IMR-90 (cell line): ENCODE measurements around the gene FAM193B. TPM values are rescaled to one million over a fixed set of nuclear protein-coding genes. Genes with fewer than 3 reads are reported as not detected.

ENCODE experiments used
- ATAC-seq: fragments of 200-7000 bp; cut with Tn5 transposase; 2 replicates; pipeline ENCODE4 v1.9.1; 2020; ENCODE audit warnings: low read depth, mild to moderate bottlenecking, moderate library complexity
- BruUV-seq: library from RNA; stranded (reverse); fragments of 400-500 nt; replicated peaks from 2 replicates; lab custom pipeline; 2021; lab: Mats Ljungman, UMichigan
- CTCF ChIA-PET: fragments of 300-600 bp; formaldehyde crosslinking; extraction: SDS; loops from one replicate; lab custom pipeline; 2021; ENCODE audit warnings: antibody characterized with exemption; lab: Yijun Ruan, JAX
- POLR2A ChIA-PET: fragments of 300-600 bp; sonication (Branson Sonifier 250); formaldehyde crosslinking; loops from one replicate; lab custom pipeline; 2022; ENCODE audit warnings: antibody characterized with exemption; ENCODE audit not compliant: unreplicated experiment; lab: Charles Lee
- DNase-seq: peaks from one replicate; pipeline ENCODE4 v3.0.0; 2013
- H2AFZ ChIP-seq: replicated peaks from 2 replicates; pipeline ENCODE3; 2013; ENCODE audit warnings: low read length, mild to moderate bottlenecking; ENCODE audit not compliant: poor library complexity
- H2AK5ac ChIP-seq: 2 replicates; pipeline ENCODE4 v1.6.1; 2013; ENCODE audit warnings: low read depth, low read length, inconsistent platforms
- H2AK9ac ChIP-seq: replicated peaks from 2 replicates; pipeline ENCODE3; 2013; ENCODE audit warnings: mild to moderate bottlenecking, low read depth, low read length, moderate library complexity; ENCODE audit not compliant: poor library complexity
- H2BK120ac ChIP-seq: 2 replicates; pipeline ENCODE4 v1.6.1; 2013; ENCODE audit warnings: low read depth, low read length, inconsistent platforms
- H2BK15ac ChIP-seq: 3 replicates; pipeline ENCODE4 v1.6.1; 2013; ENCODE audit warnings: low read depth, low read length, inconsistent platforms
- H2BK20ac ChIP-seq: 2 replicates; pipeline ENCODE4 v1.6.1; 2013; ENCODE audit warnings: low read depth, mild to moderate bottlenecking, inconsistent platforms, low read length, moderate library complexity
- H2BK5ac ChIP-seq: 2 replicates; pipeline ENCODE4 v1.6.1; 2013; ENCODE audit warnings: mild to moderate bottlenecking, low read depth, low read length, inconsistent platforms; ENCODE audit not compliant: poor library complexity, severe bottlenecking
- H3K14ac ChIP-seq: replicated peaks from 2 replicates; pipeline ENCODE4 v1.6.1; 2013; ENCODE audit warnings: low read depth, low read length, inconsistent platforms
- H3K18ac ChIP-seq: 2 replicates; pipeline ENCODE4 v1.6.1; 2013; ENCODE audit warnings: low read depth, low read length, control low read depth
- H3K23ac ChIP-seq: 2 replicates; pipeline ENCODE4 v1.6.1; 2013; ENCODE audit warnings: low read depth, low read length, inconsistent platforms
- H3K27ac ChIP-seq: 2 replicates; pipeline ENCODE4 v1.5.1; 2013; ENCODE audit warnings: mild to moderate bottlenecking, control low read depth, low read length; ENCODE audit not compliant: insufficient read depth
- H3K27me3 ChIP-seq: 2 replicates; pipeline ENCODE4 v1.6.1; 2013; ENCODE audit warnings: low read length; ENCODE audit not compliant: control insufficient read depth, insufficient read depth
- H3K36me3 ChIP-seq: 2 replicates; pipeline ENCODE4 v1.6.1; 2013; ENCODE audit warnings: low read length, mixed read lengths; ENCODE audit not compliant: control insufficient read depth, insufficient read depth
- H3K4ac ChIP-seq: 2 replicates; pipeline ENCODE4 v1.6.1; 2013; ENCODE audit warnings: low read depth, low read length, inconsistent platforms
- H3K4me1 ChIP-seq: 2 replicates; pipeline ENCODE4 v1.6.1; 2013; ENCODE audit warnings: low read length, mixed read lengths; ENCODE audit not compliant: control insufficient read depth, insufficient read depth
- H3K4me2 ChIP-seq: 2 replicates; pipeline ENCODE4 v1.6.1; 2013; ENCODE audit warnings: low read depth, mild to moderate bottlenecking, control low read depth, low read length, moderate library complexity
- H3K4me3 ChIP-seq: 2 replicates; pipeline ENCODE4 v1.5.1; 2013; ENCODE audit warnings: low read depth, mild to moderate bottlenecking, control low read depth, low read length, moderate library complexity; ENCODE audit not compliant: insufficient read depth
- H3K56ac ChIP-seq: 2 replicates; pipeline ENCODE4 v1.6.1; 2013; ENCODE audit warnings: low read length, inconsistent platforms; ENCODE audit not compliant: insufficient read depth; ENCODE audit errors: extremely low read depth
- H3K79me1 ChIP-seq, 2 experiments: 2 replicates each; pipeline ENCODE4 v1.6.1; 2013; ENCODE audit warnings: low read length in 2 of 2, inconsistent platforms in 1 of 2, low read depth in 1 of 2
- H3K9ac ChIP-seq: 2 replicates; pipeline ENCODE4 v1.6.1; 2013; ENCODE audit warnings: low read depth, low read length, control low read depth
- H3K9me1 ChIP-seq: 2 replicates; pipeline ENCODE4 v1.6.1; 2013; ENCODE audit warnings: low read length, inconsistent platforms; ENCODE audit not compliant: insufficient read depth
- H3K9me3 ChIP-seq: 2 replicates; pipeline ENCODE4 v1.6.1; 2013; ENCODE audit warnings: low read length; ENCODE audit not compliant: control insufficient read depth, insufficient read depth
- H4K20me1 ChIP-seq: 2 replicates; pipeline ENCODE4 v1.6.1; 2013; ENCODE audit warnings: low read length, inconsistent platforms; ENCODE audit not compliant: insufficient read depth
- H4K5ac ChIP-seq: 2 replicates; pipeline ENCODE4 v1.6.1; 2013; ENCODE audit warnings: mild to moderate bottlenecking, low read depth, low read length, control low read depth
- H4K8ac ChIP-seq, 2 experiments: 2 replicates each; pipeline ENCODE4 v1.6.1; 2013; ENCODE audit warnings: low read depth in 2 of 2, low read length in 2 of 2, control low read depth in 1 of 2, inconsistent platforms in 1 of 2
- H4K91ac ChIP-seq: 2 replicates; pipeline ENCODE4 v1.6.1; 2013; ENCODE audit warnings: low read depth, low read length, inconsistent platforms; ENCODE audit not compliant: insufficient read depth
- BHLHE40 ChIP-seq: fragments of 150-350 bp; IDR thresholded peaks from 2 replicates; pipeline ENCODE4 v1.6.1; 2016; ENCODE audit warnings: mild to moderate bottlenecking, low read depth, low read length
- CEBPB ChIP-seq: IDR thresholded peaks from 2 replicates; pipeline ENCODE4 v1.6.1; 2012; ENCODE audit warnings: low read depth, low read length, improper control_type of control experiment
- CHD1 ChIP-seq: IDR thresholded peaks from 2 replicates; pipeline ENCODE4 v1.6.1; 2012; ENCODE audit warnings: low read depth, low read length, improper control_type of control experiment
- CTCF ChIP-seq: conservative IDR thresholded peaks from 2 replicates; pipeline ENCODE4 v1.5.1; 2012; ENCODE audit warnings: mild to moderate bottlenecking, low read depth, low read length, improper control_type of control experiment
- ELK1 ChIP-seq: fragments of 150-350 bp; IDR thresholded peaks from 2 replicates; pipeline ENCODE4 v1.6.1; 2016; ENCODE audit warnings: low read depth, mild to moderate bottlenecking, low read length, moderate library complexity, borderline replicate concordance
- FOS ChIP-seq: fragments of 150-350 bp; IDR thresholded peaks from 2 replicates; pipeline ENCODE4 v1.6.1; 2016; ENCODE audit warnings: low read depth, low read length
- MAFK ChIP-seq: IDR thresholded peaks from 2 replicates; pipeline ENCODE4 v1.6.1; 2012; ENCODE audit warnings: low read depth, low read length, improper control_type of control experiment
- MAZ ChIP-seq: IDR thresholded peaks from 2 replicates; pipeline ENCODE4 v1.6.1; 2012; ENCODE audit warnings: low read depth, mild to moderate bottlenecking, low read length, improper control_type of control experiment, moderate library complexity, borderline replicate concordance
- MXI1 ChIP-seq: IDR thresholded peaks from 2 replicates; pipeline ENCODE4 v1.6.1; 2012; ENCODE audit warnings: low read depth, mild to moderate bottlenecking, low read length, moderate library complexity, borderline replicate concordance
- NFE2L2 ChIP-seq: fragments of 150-350 bp; IDR thresholded peaks from 2 replicates; pipeline ENCODE4 v1.6.1; 2016; ENCODE audit warnings: low read depth, mild to moderate bottlenecking, low read length
- POLR2A ChIP-seq: IDR thresholded peaks from 2 replicates; pipeline ENCODE4 v1.6.1; 2012; ENCODE audit warnings: mild to moderate bottlenecking, low read depth, low read length
- RAD21 ChIP-seq: IDR thresholded peaks from 2 replicates; pipeline ENCODE4 v1.6.1; 2012; ENCODE audit warnings: low read length, improper control_type of control experiment
- RCOR1 ChIP-seq: IDR thresholded peaks from 2 replicates; pipeline ENCODE4 v1.6.1; 2012; ENCODE audit warnings: mild to moderate bottlenecking, low read length, improper control_type of control experiment; ENCODE audit not compliant: insufficient replicate concordance
- RFX5 ChIP-seq: IDR thresholded peaks from 2 replicates; pipeline ENCODE4 v1.8.0; 2012; ENCODE audit warnings: low read depth, mild to moderate bottlenecking, low read length, moderate library complexity
- SMC3 ChIP-seq: fragments of 150-350 bp; IDR thresholded peaks from 2 replicates; pipeline ENCODE4 v1.6.1; 2016; ENCODE audit warnings: low read depth, mild to moderate bottlenecking, antibody characterized with exemption, low read length, moderate library complexity
- WGBS, 2 experiments: methylation state at CpG; one replicate each; pipeline versions ENCODE4 v1.1.5 to v1.1.7; 2013; ENCODE audit warnings: missing lambda C conversion rate in 2 of 2; ENCODE audit not compliant: insufficient read length in 1 of 2; ENCODE audit errors: extremely low coverage in 2 of 2; 5-methylcytosine and 5-hydroxymethylcytosine counted together
- dilution Hi-C: fragments of 300-500 bp; cut with HindIII; formaldehyde crosslinking; loops from one replicate; pipeline ENCODE4 v1.14.3; 2018; ENCODE audit warnings: low sequenced_read_pairs; ENCODE audit not compliant: unreplicated experiment
- in situ Hi-C: fragments of 300-500 bp; cut with MboI; formaldehyde crosslinking; loops from 3 replicates; pipeline ENCODE4 v1.14.3; 2019; ENCODE audit warnings: low sequenced_read_pairs, inconsistent platforms, mixed read lengths
- intact Hi-C: fragments of 100-400 bp; cut with micrococcal nuclease; formaldehyde crosslinking; loops from 2 replicates; pipeline ENCODE4 v1.10.0; 2022
- polyA plus RNA-seq, 3 experiments: library from polyadenylated mRNA; depleted of rRNA; stranded (reverse); fragments of >200 nt; gene quantifications; 2 replicates each; pipeline ENCODE4 v1.2.3, GENCODE V29; 2012; ENCODE audit warnings: low replicate concordance in 1 of 3
- total RNA-seq: library from RNA; depleted of rRNA; stranded (reverse); fragments of >200 nt; gene quantifications from 2 replicates; pipeline ENCODE4 v1.2.3, GENCODE V29; 2012

The FAM193B gene
- total and polyA plus RNA-seq, 2 of the 4 experiments (the other 2 are of a cell fraction): 9.5 to 52.2 TPM

GRCh38 chr5:177529247-177530203, 24.8 kb downstream of the FAM193B start:
- H2BK15ac ChIP-seq: no peak overlapping the region
- no peaks in the 10 kb centered on the region for H3K4me1 ChIP-seq
- in situ Hi-C loops: no loop called here
- H2BK20ac ChIP-seq: no peak overlapping the region
- CTCF ChIA-PET: no interaction called here
- no peak overlapping the region for H3K56ac ChIP-seq
- BruUV-seq: no TSS peak
- H4K91ac ChIP-seq: no peak overlapping the region
- H4K8ac ChIP-seq: no peak overlapping the region
- intact Hi-C loops: no loop called here
- H4K5ac ChIP-seq: no peak overlapping the region
- no peak overlapping the region for H3K27ac ChIP-seq
- H2BK5ac ChIP-seq: no peak overlapping the region
- no peaks in the 10 kb centered on the region for H3K9me3 ChIP-seq
- H3K23ac ChIP-seq: no peak overlapping the region
- DNase-seq: no peak
- H2AFZ ChIP-seq: no peak overlapping the region
- H3K4me3 ChIP-seq: no peak overlapping the region
- peaks cover 91% of the 10 kb centered on the region for H3K36me3 ChIP-seq
- peaks cover 20% of the 10 kb centered on the region for H4K20me1 ChIP-seq
- H3K14ac ChIP-seq: no peak overlapping the region
- peaks cover 9% of the 10 kb centered on the region; the same call in 1 of the 2 replicates for H3K9me1 ChIP-seq
- 96% methylated on average over 4 of the region's 12 CpGs; no CpG with 5 or more reads in 1 of the 2 experiments for WGBS, 2 experiments
- H3K4me2 ChIP-seq: no peak overlapping the region
- no peaks in the 10 kb centered on the region for H3K27me3 ChIP-seq
- H2BK120ac ChIP-seq: no peak overlapping the region
- no peak overlapping the region for H2AK5ac ChIP-seq
- peaks cover 52 to 82% of the 10 kb centered on the region in 2 experiments for H3K79me1 ChIP-seq
- ATAC-seq: no peak
- no peak overlapping the region for H3K4ac ChIP-seq
- dilution Hi-C loops: no loop called here
- H3K18ac ChIP-seq: no peak overlapping the region
- no peak overlapping the region for H3K9ac ChIP-seq
- POLR2A ChIA-PET: interaction anchor here (0.6 kb wide), 1 partner anchor 38 kb away, joined by 3 read pairs; no protein-coding TSS in a partner anchor
- peak overlapping the region; percentile 73 for H2AK9ac ChIP-seq
- TF ChIP-seq CHD1: no peak
- no peak for TF ChIP-seq MAZ
- no peak for TF ChIP-seq RCOR1
- TF ChIP-seq CTCF: no peak
- TF ChIP-seq CEBPB: no peak
- no peak for TF ChIP-seq RAD21
- no peak for TF ChIP-seq SMC3
- no peak for TF ChIP-seq ELK1
- TF ChIP-seq NFE2L2: no peak
- no peak for TF ChIP-seq RFX5
- no peak for TF ChIP-seq MXI1
- TF ChIP-seq MAFK: no peak
- no peak for TF ChIP-seq FOS
- TF ChIP-seq BHLHE40: no peak
- TF ChIP-seq POLR2A: no peak
